Stimulated activated CD4-positive, alpha-beta T cell treated with anti-CD3 and anti-CD28 coated beads, Interleukin-1b, Interleukin-23, amount 100 ng/mL, for 1 hour (primary cell): ENCODE data around the gene SMYD3.
"Not testable (repeated sequence)": the region's sequence is repeated elsewhere in the genome, so short reads cannot be mapped to it uniquely, and the experiment has no call there.

Source experiments
- DNase-seq, 2 donors: peaks; one replicate each; pipeline ENCODE4 v3.0.0-alpha.2; 2020; ENCODE audit warnings: low read depth in 2 of 2

SMYD3 gene

GRCh38 chr1:245957427-245957826 is 549.7 kb downstream of the SMYD3 start:
- no peak for DNase-seq

GRCh38 chr1:245956225-245956624 is 550.9 kb downstream of the SMYD3 start:
- DNase-seq: no peak

DNA sequence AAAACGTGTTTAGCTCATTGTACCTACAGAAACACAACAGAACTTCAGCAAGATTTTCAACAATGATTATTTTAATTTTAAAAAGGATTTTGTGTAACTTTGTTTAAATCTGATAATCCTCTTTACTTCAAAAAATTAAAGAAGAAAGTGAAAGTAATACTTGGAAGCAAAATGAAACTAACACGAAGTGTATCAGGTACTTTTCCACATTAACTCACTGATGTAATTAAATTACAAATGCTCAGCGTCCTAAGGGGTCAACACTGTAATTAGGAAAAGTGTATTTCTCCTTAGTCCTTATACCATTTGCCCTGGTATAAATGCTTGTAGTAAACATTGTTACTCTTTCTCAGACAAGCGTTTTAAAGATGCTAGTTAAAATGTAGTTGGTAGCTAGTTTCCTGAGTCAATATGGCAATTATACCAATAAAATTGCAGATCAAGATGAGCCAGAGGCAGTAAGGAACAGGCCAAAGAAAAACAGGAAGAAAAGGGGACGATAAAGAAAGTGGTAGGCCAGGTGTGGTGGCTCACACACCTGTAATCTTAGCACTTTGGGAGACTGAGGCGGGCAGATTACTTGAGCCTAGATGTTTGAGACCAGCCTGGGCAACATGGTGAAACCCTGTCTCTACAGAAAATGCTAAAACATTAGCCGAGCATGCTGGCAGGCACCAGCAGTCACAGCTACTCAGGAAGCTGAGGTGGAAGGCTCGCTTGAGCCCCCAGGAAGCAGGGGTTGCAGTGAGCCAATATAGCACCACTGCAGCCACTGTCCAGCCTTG is 553.0 kb downstream of the SMYD3 start:
- DNase-seq: no peak

- DNase-seq: no peak
Observed at GRCh38 chr1:245952383-245953026, 554.6 kb downstream of the SMYD3 start.

DNA sequence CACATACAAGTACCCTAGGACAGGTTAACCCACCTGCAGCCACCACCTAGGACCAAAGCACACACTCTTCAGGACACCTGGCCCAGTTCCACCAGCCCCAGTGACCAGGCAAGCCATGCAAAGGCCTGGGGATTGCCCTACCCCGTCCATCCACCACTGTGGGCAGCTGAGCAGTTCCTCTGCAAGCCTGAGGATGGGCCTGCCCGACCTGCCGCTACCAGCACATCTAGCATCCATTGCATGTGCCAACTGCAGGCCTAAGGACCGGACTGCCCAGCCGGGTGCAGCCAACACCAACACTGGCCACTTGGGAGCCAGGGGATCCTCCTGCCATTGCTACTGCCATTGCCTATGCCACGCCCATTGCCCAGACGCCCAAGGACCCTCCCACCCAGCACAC is 558.3 kb downstream of the SMYD3 start:
- DNase-seq: no peak

- DNase-seq: no peak
Observed at GRCh38 chr1:245946905-245947304, 560.2 kb downstream of the SMYD3 start.

- not testable (repeated sequence) for DNase-seq
Observed at GRCh38 chr1:245945136-245945535, 561.9 kb downstream of the SMYD3 start.

DNA sequence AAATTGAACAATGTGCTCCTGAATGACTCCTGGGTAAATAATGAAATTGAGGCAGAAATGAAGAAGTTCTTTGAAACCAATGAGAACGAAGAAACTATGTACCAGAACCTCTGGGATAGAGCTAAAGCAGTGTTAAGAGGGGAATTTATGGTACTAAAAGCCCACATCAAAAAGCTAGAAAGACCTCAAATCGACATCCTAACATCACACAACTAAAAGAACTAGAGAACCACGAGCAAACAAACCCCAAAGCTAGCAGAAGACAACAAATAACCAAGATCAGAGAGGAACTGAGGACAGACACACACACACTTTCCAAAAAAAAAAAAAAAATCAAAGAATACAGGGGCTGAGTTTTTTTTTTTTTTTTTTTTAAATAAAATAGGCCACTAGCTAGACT is 564.2 kb downstream of the SMYD3 start:
- DNase-seq: no peak

DNA sequence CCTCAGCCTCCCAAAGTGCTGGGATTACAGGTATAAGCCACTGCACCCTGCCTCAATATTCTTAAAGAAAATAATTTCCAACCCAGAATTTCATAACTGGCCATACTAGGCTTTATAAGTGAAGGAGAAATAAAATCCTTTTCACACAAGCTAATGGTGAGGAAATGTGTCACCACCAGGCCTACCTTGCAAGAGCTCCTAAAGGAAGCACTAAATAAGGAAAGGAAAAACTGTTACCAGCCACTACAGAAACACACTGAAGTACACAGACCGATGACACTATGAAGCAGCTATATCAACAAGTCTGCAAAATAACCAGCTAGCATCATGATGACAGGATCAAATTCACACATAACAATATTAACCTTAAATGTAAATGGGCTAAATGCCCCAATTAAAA is 565.3 kb downstream of the SMYD3 start:
- not testable (repeated sequence) for DNase-seq

DNA sequence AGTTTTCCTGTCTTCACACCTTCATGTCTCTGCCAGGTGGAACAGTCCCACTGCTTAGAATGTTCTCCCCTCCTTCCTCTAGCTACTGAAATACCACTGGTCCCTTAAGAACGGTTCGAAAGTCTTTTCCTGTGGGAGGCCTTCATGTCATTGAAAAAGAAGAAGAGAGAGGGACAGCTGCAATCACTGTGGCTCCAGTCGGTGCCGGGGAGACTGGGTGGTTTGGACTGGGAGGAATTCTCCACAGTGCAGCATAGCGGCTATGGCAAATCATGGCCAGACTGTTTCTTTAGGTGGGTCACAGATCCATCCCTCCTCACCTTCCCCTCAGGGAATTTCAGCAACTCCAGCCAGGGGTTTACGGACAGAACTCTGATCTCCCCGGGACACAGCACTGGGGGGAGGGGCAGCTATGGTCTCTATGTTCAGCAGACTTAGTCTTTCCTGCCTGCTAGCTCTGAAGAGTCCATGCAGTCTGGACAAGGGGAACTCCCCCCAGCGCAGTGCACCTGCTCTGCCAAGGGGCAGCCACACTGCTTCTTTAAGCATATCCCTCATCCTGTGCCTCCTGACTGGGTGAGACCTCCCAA is 567.2 kb downstream of the SMYD3 start:
- no peak for DNase-seq

- no peak for DNase-seq
Observed at GRCh38 chr1:245938046-245938435, 569.0 kb downstream of the SMYD3 start.

DNA sequence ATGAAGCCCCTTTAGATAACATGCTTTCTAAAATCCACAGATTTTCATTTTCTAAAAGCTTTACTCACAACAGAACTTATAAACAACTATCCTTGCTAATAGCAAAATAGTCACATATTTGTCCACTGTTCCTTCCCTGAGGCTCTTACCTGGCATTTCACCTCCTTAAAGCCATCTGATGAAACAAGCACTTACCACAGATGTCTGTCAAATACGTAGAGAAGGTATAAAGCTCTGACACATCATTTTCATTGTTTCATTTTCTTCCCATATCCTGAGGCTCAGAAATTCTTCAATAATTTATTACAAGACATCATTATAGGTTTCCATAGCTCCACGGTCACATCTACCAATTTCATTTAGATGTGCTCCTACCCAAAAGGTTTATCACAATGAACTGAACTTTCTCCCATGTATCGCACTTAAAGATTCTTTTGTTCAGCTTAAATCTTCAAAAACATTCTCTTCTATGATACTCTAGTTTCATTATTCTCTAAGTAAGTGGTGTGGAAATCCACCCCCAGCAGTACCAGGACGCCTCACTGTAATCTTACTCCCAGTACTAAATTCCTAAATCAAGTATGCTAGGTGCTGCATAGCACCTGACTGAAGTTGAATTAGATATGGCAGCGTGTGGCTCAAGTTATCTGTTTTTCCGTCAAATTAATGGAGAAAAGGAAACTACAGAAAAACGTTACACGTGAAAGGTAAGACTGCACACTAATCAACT is 569.6 kb downstream of the SMYD3 start:
- no peak for DNase-seq

- DNase-seq: no peak
Observed at GRCh38 chr1:245934409-245934808, 572.7 kb downstream of the SMYD3 start.

- no peak for DNase-seq
Observed at GRCh38 chr1:245933431-245934045, 573.5 kb downstream of the SMYD3 start.

GRCh38 chr1:245932302-245932972 is 574.6 kb downstream of the SMYD3 start:
- DNase-seq: no peak

DNA sequence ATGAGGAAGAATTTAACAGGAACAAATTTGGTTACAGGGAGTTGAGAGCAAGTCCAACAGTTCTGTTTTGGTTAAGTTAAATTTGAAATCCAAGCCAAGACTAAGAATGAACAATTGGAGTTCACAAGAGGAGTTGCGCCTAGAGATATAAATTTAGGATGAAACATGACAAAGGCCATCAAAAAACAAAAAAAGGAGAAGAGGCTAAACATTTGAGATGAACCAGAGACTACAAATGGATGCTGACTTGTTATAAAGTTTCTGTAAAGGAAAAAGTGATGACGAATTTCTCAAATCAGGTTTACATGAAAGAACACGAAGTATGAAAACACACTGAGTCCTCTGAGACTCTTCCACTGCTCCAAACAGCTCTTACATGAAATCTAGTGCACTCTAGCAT is 575.6 kb downstream of the SMYD3 start:
- DNase-seq: no peak

DNA sequence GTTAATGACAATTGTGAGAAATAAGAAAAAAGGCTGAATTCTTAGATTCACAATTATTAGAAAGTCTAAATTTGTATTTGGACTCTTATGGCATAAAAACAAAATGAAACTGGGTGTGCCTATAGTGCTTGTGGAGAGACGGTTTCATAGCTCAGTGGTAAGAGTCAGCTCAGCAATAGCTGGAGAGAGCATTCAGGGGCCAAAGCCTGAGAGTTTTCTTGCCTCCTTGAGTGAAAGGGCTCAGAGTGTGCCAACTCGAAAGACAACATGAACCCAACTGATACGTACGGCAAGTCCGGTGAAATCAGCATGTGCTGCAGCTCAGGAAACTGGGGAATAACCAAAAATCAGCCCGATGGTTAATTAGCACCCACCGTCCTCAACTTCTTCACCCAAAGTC is 577.9 kb downstream of the SMYD3 start:
- DNase-seq: no peak

DNA sequence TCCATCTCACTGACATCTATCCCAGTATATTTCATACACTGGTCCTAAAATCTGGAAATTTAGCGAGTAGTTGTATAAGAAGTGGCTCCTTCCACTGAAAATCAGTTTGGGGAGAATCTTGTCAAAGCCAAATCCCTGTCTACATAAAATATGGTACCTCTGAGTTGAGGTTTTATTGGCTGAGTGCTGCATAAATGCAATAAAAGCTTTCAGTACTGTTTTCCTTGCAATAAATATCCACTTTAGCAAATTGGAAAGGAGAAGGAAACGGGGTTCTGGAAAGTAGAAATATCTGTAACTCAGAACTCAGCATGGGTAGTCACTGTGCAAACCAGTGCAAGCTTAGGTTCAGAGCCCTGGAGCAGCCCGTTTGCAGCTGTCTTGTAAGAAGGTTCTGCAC is 580.2 kb downstream of the SMYD3 start:
- DNase-seq: no peak

- no peak for DNase-seq
Observed at GRCh38 chr1:245923215-245923614, 583.9 kb downstream of the SMYD3 start.

DNA sequence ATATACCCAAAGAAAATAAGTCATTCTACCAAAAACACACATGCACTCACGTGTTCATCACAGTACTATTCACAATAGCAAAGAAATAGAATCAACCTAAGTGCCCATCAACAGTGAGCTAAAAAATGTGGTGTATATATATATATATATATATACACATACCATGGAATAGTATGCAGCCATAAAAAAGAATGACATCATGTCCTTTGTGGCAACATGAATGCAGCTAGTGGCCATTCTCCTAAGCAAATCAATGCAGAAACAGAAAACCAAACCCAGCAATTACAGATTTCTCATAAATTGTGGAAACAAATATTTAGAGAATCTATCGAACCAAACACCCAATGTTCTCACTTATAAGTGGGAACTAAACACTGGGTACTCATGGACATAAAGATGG is 585.7 kb downstream of the SMYD3 start:
- DNase-seq: no peak

DNA sequence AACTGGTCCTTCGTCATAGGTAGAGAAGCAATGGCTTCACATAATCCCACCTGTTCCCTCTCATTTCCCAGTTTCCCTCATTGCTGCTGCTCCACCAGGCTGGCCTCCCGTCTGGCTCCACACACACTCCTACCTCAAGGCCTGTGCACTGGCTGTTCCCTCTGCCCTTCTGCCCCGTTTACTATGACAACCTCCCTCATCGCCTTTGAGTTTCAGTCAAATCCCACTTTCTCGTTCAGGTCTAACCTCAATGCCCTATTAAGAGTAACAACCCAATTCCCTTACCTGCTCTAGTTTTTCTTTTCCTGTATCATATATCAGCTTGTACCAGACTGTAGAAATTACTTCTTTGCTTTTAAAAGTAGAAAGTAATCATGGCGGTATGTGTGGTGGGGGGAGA is 589.7 kb downstream of the SMYD3 start:
- no peak for DNase-seq
